Mesendoderm (in vitro differentiated cells): ENCODE measurements around the gene LPXN.

Experiments
- DNase-seq: peaks from one replicate; pipeline ENCODE4 v3.0.0; 2013
- H2AK5ac ChIP-seq: 2 replicates; pipeline ENCODE4 v1.6.1; 2013; ENCODE audit warnings: low read length, inconsistent platforms
- H2BK120ac ChIP-seq: 2 replicates; pipeline ENCODE4 v1.6.1; 2013; ENCODE audit warnings: low read depth, mild to moderate bottlenecking, low read length, moderate library complexity, mixed read lengths
- H2BK15ac ChIP-seq: replicated peaks from 2 replicates; pipeline ENCODE4 v1.6.1; 2013; ENCODE audit warnings: low read depth, mild to moderate bottlenecking, moderate library complexity
- H2BK5ac ChIP-seq: 2 replicates; pipeline ENCODE4 v1.6.1; 2013; ENCODE audit warnings: low read length, inconsistent platforms
- H3K18ac ChIP-seq: 2 replicates; pipeline ENCODE4 v1.6.1; 2013; ENCODE audit warnings: mild to moderate bottlenecking, low read length, mixed read lengths
- H3K23ac ChIP-seq: one replicate; pipeline ENCODE4 v1.6.1; 2013; ENCODE audit warnings: low read length
- H3K27ac ChIP-seq: 2 replicates; pipeline ENCODE4 v1.5.1; 2013; ENCODE audit warnings: low read depth, mild to moderate bottlenecking, inconsistent platforms, low read length, moderate library complexity
- H3K27me3 ChIP-seq: 2 replicates; pipeline ENCODE4 v1.6.1; 2013; ENCODE audit warnings: low read length, control low read depth, mild to moderate bottlenecking, inconsistent platforms; ENCODE audit not compliant: insufficient read depth, poor library complexity
- H3K36me3 ChIP-seq: 2 replicates; pipeline ENCODE4 v1.6.1; 2013; ENCODE audit warnings: low read length, inconsistent platforms; ENCODE audit not compliant: control insufficient read depth, insufficient read depth
- H3K4ac ChIP-seq: one replicate; pipeline ENCODE4 v1.6.1; 2013; ENCODE audit warnings: low read depth, mild to moderate bottlenecking, low read length, moderate library complexity
- H3K4me1 ChIP-seq: 2 replicates; pipeline ENCODE4 v1.6.1; 2013; ENCODE audit warnings: low read depth, low read length, inconsistent platforms; ENCODE audit not compliant: control insufficient read depth
- H3K4me2 ChIP-seq: 2 replicates; pipeline ENCODE4 v1.6.1; 2013; ENCODE audit warnings: low read length
- H3K4me3 ChIP-seq: 2 replicates; pipeline ENCODE4 v1.5.1; 2013; ENCODE audit warnings: mild to moderate bottlenecking, low read length
- H3K56ac ChIP-seq: one replicate; pipeline ENCODE4 v1.6.1; 2013; ENCODE audit warnings: low read length
- H3K79me1 ChIP-seq: 2 replicates; pipeline ENCODE4 v1.6.1; 2013; ENCODE audit warnings: low read length, inconsistent platforms
- H3K79me2 ChIP-seq: 2 replicates; pipeline ENCODE4 v1.6.1; 2013; ENCODE audit warnings: mild to moderate bottlenecking, low read length; ENCODE audit not compliant: control insufficient read depth, insufficient read depth
- H3K9ac ChIP-seq: 2 replicates; pipeline ENCODE4 v1.6.1; 2013; ENCODE audit warnings: low read length, inconsistent platforms
- H4K5ac ChIP-seq: one replicate; pipeline ENCODE4 v1.6.1; 2013; ENCODE audit warnings: low read length
- H4K8ac ChIP-seq: one replicate; pipeline ENCODE4 v1.6.1; 2013; ENCODE audit warnings: low read depth, mild to moderate bottlenecking, control low read depth, low read length, moderate library complexity
- WGBS: extraction: QIAGEN DNeasy Blood & Tissue Kit; methylation state at CpG from one replicate; pipeline ENCODE4 v1.1.7; 2013; ENCODE audit warnings: low lambda C conversion rate, missing lambda C conversion rate; ENCODE audit not compliant: insufficient coverage; ENCODE audit errors: extremely low coverage; 5-methylcytosine and 5-hydroxymethylcytosine counted together

Gene LPXN

GRCh38 chr11:58600510-58600909, 24.9 kb upstream of the LPXN start:
- Histone ChIP-seq H3K23ac (no peak overlapping the region), H3K36me3 (no peaks in the 10 kb centered on the region), H3K4me1 (no peaks in the 10 kb centered on the region), H2BK15ac (no peak overlapping the region), H3K56ac (no peak overlapping the region), H3K4me3 (no peak overlapping the region), H3K27ac (no peak overlapping the region), H4K5ac (no peak overlapping the region), H3K79me1 (peaks cover 6% of the 10 kb centered on the region), H4K8ac (no peak overlapping the region), H3K9ac (no peak overlapping the region), H3K4ac (no peak overlapping the region), H3K4me2 (no peak overlapping the region), H2AK5ac (no peak overlapping the region), H2BK5ac (no peak overlapping the region), H3K18ac (no peak overlapping the region), H3K27me3 (no peaks in the 10 kb centered on the region), H2BK120ac (no peak overlapping the region), H3K79me2 (peaks cover 44% of the 10 kb centered on the region)
- DNase-seq = no peak
- no CpG with 5 or more reads among the region's 2 CpGs for WGBS

- no peak overlapping the region for H3K56ac ChIP-seq
- H3K4me1 ChIP-seq = no peaks in the 10 kb centered on the region
- no peak overlapping the region for H4K5ac ChIP-seq
- no peak overlapping the region for H3K4me3 ChIP-seq
- H2BK15ac ChIP-seq = no peak overlapping the region
- no peak overlapping the region for H3K27ac ChIP-seq
- no peak overlapping the region for H3K4me2 ChIP-seq
- H3K79me1 ChIP-seq = peaks cover 7% of the 10 kb centered on the region
- H3K18ac ChIP-seq = no peak overlapping the region
- no peak overlapping the region for H2BK5ac ChIP-seq
- DNase-seq = no peak
- no peaks in the 10 kb centered on the region for H3K36me3 ChIP-seq
- H3K4ac ChIP-seq = no peak overlapping the region
- H2AK5ac ChIP-seq = no peak overlapping the region
- no peak overlapping the region for H3K9ac ChIP-seq
- H3K23ac ChIP-seq = no peak overlapping the region
- WGBS = no CpG with 5 or more reads among the region's 3 CpGs
- H4K8ac ChIP-seq = no peak overlapping the region
- peaks cover 33% of the 10 kb centered on the region for H3K79me2 ChIP-seq
- H2BK120ac ChIP-seq = no peak overlapping the region
- no peaks in the 10 kb centered on the region for H3K27me3 ChIP-seq
Measured at GRCh38 chr11:58597486-58598144, 22.0 kb upstream of the LPXN start.

- Histone ChIP-seq H3K4me2 (no peak overlapping the region), H3K79me2 (peaks cover 33% of the 10 kb centered on the region), H2BK120ac (no peak overlapping the region), H3K4me1 (no peaks in the 10 kb centered on the region), H3K4ac (no peak overlapping the region), H3K9ac (no peak overlapping the region), H3K56ac (no peak overlapping the region), H3K23ac (no peak overlapping the region), H2BK5ac (no peak overlapping the region), H3K18ac (no peak overlapping the region), H2BK15ac (no peak overlapping the region), H4K5ac (no peak overlapping the region), H3K36me3 (no peaks in the 10 kb centered on the region), H2AK5ac (no peak overlapping the region), H3K79me1 (peaks cover 11% of the 10 kb centered on the region), H3K4me3 (no peak overlapping the region), H4K8ac (no peak overlapping the region), H3K27ac (no peak overlapping the region), H3K27me3 (no peaks in the 10 kb centered on the region)
- no CpG with 5 or more reads among the region's 3 CpGs for WGBS
- no peak for DNase-seq
Measured at GRCh38 chr11:58596621-58597020, 21.0 kb upstream of the LPXN start.

GRCh38 chr11:58594826-58595225, 19.2 kb upstream of the LPXN start:
- Histone ChIP-seq H2BK5ac (no peak overlapping the region), H3K79me2 (peaks cover 30% of the 10 kb centered on the region), H3K4ac (no peak overlapping the region), H3K4me2 (no peak overlapping the region), H3K36me3 (no peaks in the 10 kb centered on the region), H3K4me3 (no peak overlapping the region), H3K4me1 (no peaks in the 10 kb centered on the region), H2AK5ac (no peak overlapping the region), H3K27ac (no peak overlapping the region), H4K5ac (no peak overlapping the region), H4K8ac (no peak overlapping the region), H3K56ac (no peak overlapping the region), H3K23ac (no peak overlapping the region), H3K9ac (no peak overlapping the region), H3K79me1 (peaks cover 12% of the 10 kb centered on the region), H2BK120ac (no peak overlapping the region), H2BK15ac (no peak overlapping the region), H3K27me3 (no peaks in the 10 kb centered on the region), H3K18ac (no peak overlapping the region)
- DNase-seq = no peak
- WGBS = 100% methylated on average over 1 of the region's 4 CpGs

DNA sequence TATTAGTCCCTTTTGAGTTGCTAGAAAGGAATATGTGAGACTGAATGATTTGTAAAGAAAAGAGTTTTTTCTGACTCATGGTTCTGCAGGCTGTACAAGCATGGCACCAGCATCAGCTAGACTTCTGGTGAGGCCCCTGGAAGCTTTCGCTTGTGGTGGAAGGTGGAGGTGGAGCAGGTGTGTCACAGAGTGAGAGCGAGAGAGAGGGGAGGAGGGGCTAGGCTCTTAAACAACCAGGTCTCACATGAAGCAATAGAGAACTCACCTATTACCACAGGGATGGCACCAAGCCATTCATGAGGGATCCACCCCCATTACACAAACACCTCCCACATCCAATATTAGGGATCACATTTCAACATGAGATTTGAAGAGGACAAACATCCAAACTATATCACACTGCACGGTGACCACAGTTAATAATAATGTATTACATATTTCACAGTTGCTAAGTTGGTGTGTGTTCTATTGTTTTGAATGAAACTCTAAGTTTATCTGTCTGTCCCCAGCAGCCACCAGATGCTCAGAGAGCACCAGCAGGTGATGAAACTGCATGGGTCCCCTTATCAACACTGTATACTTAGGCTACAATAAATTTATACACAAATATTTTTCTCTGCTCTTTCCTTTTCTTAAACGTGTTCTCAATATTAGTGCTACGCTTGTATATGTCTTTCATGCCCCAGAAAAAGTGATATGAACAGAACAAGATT, 17.3 kb upstream of the LPXN start:
- Histone ChIP-seq H3K4ac (no peak overlapping the region), H3K4me3 (no peak overlapping the region), H3K9ac (no peak overlapping the region), H3K79me1 (peaks cover 12% of the 10 kb centered on the region), H3K56ac (no peak overlapping the region), H4K5ac (no peak overlapping the region), H3K79me2 (peaks cover 26% of the 10 kb centered on the region), H2AK5ac (no peak overlapping the region), H3K27ac (no peak overlapping the region), H3K4me1 (no peaks in the 10 kb centered on the region), H2BK120ac (no peak overlapping the region), H2BK15ac (no peak overlapping the region), H3K23ac (no peak overlapping the region), H4K8ac (no peak overlapping the region), H3K27me3 (no peaks in the 10 kb centered on the region), H3K4me2 (no peak overlapping the region), H2BK5ac (no peak overlapping the region), H3K18ac (no peak overlapping the region), H3K36me3 (no peaks in the 10 kb centered on the region)
- WGBS = no CpG with 5 or more reads among the region's 5 CpGs
- DNase-seq = no peak
